HG03025 (cell line): ENCODE results near the gene RPL39L.

Experiments used
- ATAC-seq: cut with Tn5 transposase; IDR thresholded peaks from one replicate; pipeline ENCODE4 v1.9.1; 2021; ENCODE audit warnings: mild to moderate bottlenecking, moderate library complexity; ENCODE audit not compliant: unreplicated experiment, low FRiP score

The RPL39L gene

GRCh38 chr3:187102073-187102634 lies 37.1 kb downstream of the RPL39L start:
- no peak for ATAC-seq

- ATAC-seq = no peak
Observed at GRCh38 chr3:187101184-187102072, 37.9 kb downstream of the RPL39L start.

- no peak for ATAC-seq
Observed at GRCh38 chr3:187098923-187099512, 40.3 kb downstream of the RPL39L start.

GRCh38 chr3:187093320-187093719 lies 46.0 kb downstream of the RPL39L start:
- no peak for ATAC-seq

GRCh38 chr3:187088701-187089100 lies 50.6 kb downstream of the RPL39L start:
- no peak for ATAC-seq

- no peak for ATAC-seq
Observed at GRCh38 chr3:187086831-187087230, 52.5 kb downstream of the RPL39L start.

GRCh38 chr3:187085933-187086332 lies 53.4 kb downstream of the RPL39L start:
- no peak for ATAC-seq

GRCh38 chr3:187085021-187085666 lies 54.2 kb downstream of the RPL39L start:
- ATAC-seq = no peak

GRCh38 chr3:187084580-187084979 lies 54.7 kb downstream of the RPL39L start:
- ATAC-seq = no peak

GRCh38 chr3:187084126-187084525 lies 55.2 kb downstream of the RPL39L start:
- no peak for ATAC-seq

GRCh38 chr3:187082758-187083375 lies 56.4 kb downstream of the RPL39L start:
- no peak for ATAC-seq

- no peak for ATAC-seq
Observed at GRCh38 chr3:187080799-187081450, 58.4 kb downstream of the RPL39L start.

- ATAC-seq = no peak
Observed at GRCh38 chr3:187079090-187080022, 59.9 kb downstream of the RPL39L start.

- no peak for ATAC-seq
Observed at GRCh38 chr3:187077537-187077936, 61.8 kb downstream of the RPL39L start.

GRCh38 chr3:187077085-187077484 lies 62.2 kb downstream of the RPL39L start:
- ATAC-seq = no peak

- ATAC-seq = no peak
Observed at GRCh38 chr3:187076297-187076696, 63.0 kb downstream of the RPL39L start.

GRCh38 chr3:187074846-187075245 lies 64.5 kb downstream of the RPL39L start:
- ATAC-seq = no peak

GRCh38 chr3:187073581-187074098 lies 65.7 kb downstream of the RPL39L start:
- ATAC-seq = no peak

- ATAC-seq = no peak
Observed at GRCh38 chr3:187072511-187072910, 66.8 kb downstream of the RPL39L start.
